ENCODE measurements around the gene CNTFR. TPM values are rescaled to one million over a fixed set of nuclear protein-coding genes. Genes with fewer than 3 reads are reported as not detected.

CNTFR gene
- total and polyA plus RNA-seq, 2 of the 8 experiments (the other 6 are each of a cell fraction or from before 2014, with no cell fraction given), result 1.2 to 4.2 TPM

- Histone ChIP-seq H3K4me1 (replicated peaks in 1 of 4; ENCODE audit: control insufficient read depth in 3 of 4, insufficient read depth in 4 of 4, low read length in 3 of 4) (0 out of 7 replicates have a peak, but pooled peaks cover 0 to 3% (median 0%) of the 10 kb centered on the region in 4 experiments), H3K23me2 (ENCODE audit: low read depth, low read length) (no peaks in the 10 kb centered on the region), H3K36me3 (ENCODE audit: control insufficient read depth in 2 of 4, insufficient read depth in 4 of 4, low read length in 3 of 4) (no peaks in the 10 kb centered on the region), H2AFZ (ENCODE audit: low read length) (no peak overlapping the region), H3K4me3 (ENCODE audit: extremely low read depth in 1 of 4, insufficient read depth in 2 of 4, low read depth in 3 of 4, low read length in 4 of 4) (no peak overlapping the region), H2BK15ac (ENCODE audit: low read length) (no peak overlapping the region), H2AK5ac (ENCODE audit: low read depth, low read length) (no peak overlapping the region), H3K79me2 (ENCODE audit: control insufficient read depth in 1 of 2, insufficient read depth in 2 of 2, low read length in 2 of 2) (no peaks in the 10 kb centered on the region), H3K79me1 (ENCODE audit: low read depth, low read length) (no peaks in the 10 kb centered on the region), H3K56ac (replicated peaks; ENCODE audit: insufficient read length, low read depth, low read length) (no peak overlapping the region), H3K9ac (replicated peaks in 1 of 4; ENCODE audit: extremely low read depth in 1 of 4, low read depth in 3 of 4, low read length in 3 of 4) (no peak overlapping the region), H2BK12ac (ENCODE audit: low read depth, low read length) (no peak overlapping the region), H4K5ac (ENCODE audit: insufficient read length, low read depth, low read length) (no peak overlapping the region), H2BK5ac (ENCODE audit: low read depth, low read length) (no peak overlapping the region), H3K27me3 (replicated peaks in 1 of 4; ENCODE audit: control insufficient read depth in 3 of 4, extremely low read depth in 1 of 4, insufficient read depth in 3 of 4, low read length in 3 of 4) (no peaks in the 10 kb centered on the region; a peak in 2 of 7 replicates), H4K20me1 (replicated peaks in 1 of 2; ENCODE audit: control insufficient read depth in 1 of 2, insufficient read depth in 2 of 2, low read length in 2 of 2) (no peaks in the 10 kb centered on the region), H4K8ac (ENCODE audit: extremely low read depth, insufficient read depth, low read length) (no peak overlapping the region), H2BK20ac (ENCODE audit: low read length) (no peak overlapping the region), H3K23ac (ENCODE audit: insufficient read length) (no peak overlapping the region), H3K4ac (replicated peaks; ENCODE audit: insufficient read length, low read depth, low read length) (no peak overlapping the region), H3K18ac (ENCODE audit: extremely low read depth, low read length) (no peak overlapping the region), H3K14ac (ENCODE audit: insufficient read length) (no peak overlapping the region), H3K9me3 (ENCODE audit: insufficient read depth in 2 of 2, low read depth in 1 of 2, low read length in 1 of 2) (no peaks in the 10 kb centered on the region), H4K91ac (replicated peaks; ENCODE audit: insufficient read length, low read length) (no peak overlapping the region), H2BK120ac (replicated peaks; ENCODE audit: low read depth, low read length) (no peak overlapping the region), H3K27ac (ENCODE audit: low read depth, low read length) (no peak overlapping the region), H3K4me2 (ENCODE audit: insufficient read depth in 1 of 2, low read depth in 2 of 2, low read length in 2 of 2) (no peak overlapping the region)
- DNase-seq (ENCODE audit: low read depth in 1 of 2, low spot score in 2 of 2) (peak in 1 of 2 experiments; percentile 24), FAIRE-seq (no peak)
- TF ChIP-seq MAX (IDR thresholded peaks at IDR 0.05) (no peak), ATF3 (IDR thresholded peaks at IDR 0.05; ENCODE audit: insufficient read depth, low read depth, low read length) (no peak), USF2 (IDR thresholded peaks at IDR 0.05; ENCODE audit: low read length) (no peak), CBX5 (IDR thresholded peaks at IDR 0.05; ENCODE audit: low read depth, low read length) (no peak), CEBPB (IDR thresholded peaks at IDR 0.05; ENCODE audit: low read depth, low read length) (no peak), HDAC2 (IDR thresholded peaks at IDR 0.05; ENCODE audit: borderline replicate concordance in 1 of 2, low read depth in 2 of 2, low read length in 2 of 2) (no peak)
- CTCF ChIA-PET (ENCODE audit: partially characterized antibody), result interaction anchor here (1.1 to 1.7 kb wide), 3 partner anchors 50 to 62 kb away, joined by 3 to 4 read pairs (median 3); no protein-coding TSS in a partner anchor
- POLR2A ChIA-PET (ENCODE audit: partially characterized antibody), result no interaction called here
- 83% methylated on average over 6 of the region's 7 CpGs; no CpG with 5 or more reads in 1 of the 2 experiments for WGBS, 2 experiments (ENCODE audit: extremely low coverage in 1 of 2, insufficient coverage in 1 of 2, insufficient read length in 1 of 2, insufficient replicate concordance in 2 of 2, low coverage in 1 of 2, low lambda C conversion rate in 2 of 2, missing lambda C conversion rate in 1 of 2)
Measured at GRCh38 chr9:34541540-34541939, 48.0 kb downstream of the CNTFR start.

All from H1 (cell line).